ENCODE results near the gene SLC22A7.

The SLC22A7 gene

GRCh38 chr6:43304882-43305281 is 6.8 kb downstream of the SLC22A7 start:
- H3K4me3 ChIP-seq (ENCODE audit: low read depth, low read length): no peak overlapping the region
- ChIA-PET POLR2A (no interaction called here), CTCF (interaction anchor here (1.6 kb wide), 1 partner anchor 9 kb away, joined by 5 read pairs; no protein-coding TSS in a partner anchor)
- DNase-seq (ENCODE audit: low read depth, low spot score): no peak
- TF ChIP-seq CTCF (IDR thresholded peaks at IDR 0.05; ENCODE audit: insufficient read depth, low read length, missing control alignments): no peak

GRCh38 chr6:43306086-43306485 is 8.0 kb downstream of the SLC22A7 start:
- no peak overlapping the region for H3K4me3 ChIP-seq (ENCODE audit: low read depth, low read length)
- ChIA-PET CTCF (interaction anchor here (0.9 to 1.6 kb wide), 2 partner anchors 10 to 28 kb away, joined by 3 to 5 read pairs; no protein-coding TSS in a partner anchor), POLR2A (no interaction called here)
- no peak for TF ChIP-seq CTCF (IDR thresholded peaks at IDR 0.05; ENCODE audit: insufficient read depth, low read length, missing control alignments)
- no peak for DNase-seq (ENCODE audit: low read depth, low spot score)

GRCh38 chr6:43307451-43308100 is 9.5 kb downstream of the SLC22A7 start:
- H3K4me3 ChIP-seq (ENCODE audit: low read depth, low read length): no peak overlapping the region
- no peak for DNase-seq (ENCODE audit: low read depth, low spot score)
- ChIA-PET POLR2A (no interaction called here), CTCF (interaction anchor here (1.0 to 2.1 kb wide), 2 partner anchors 11 to 78 kb away, joined by 7 to 10 read pairs; partner anchors contain the start of gene DNPH1)
- TF ChIP-seq CTCF (IDR thresholded peaks at IDR 0.05; ENCODE audit: insufficient read depth, low read length, missing control alignments): no peak

- peak within 1 kb of the TSS; percentile 49 for H3K4me3 ChIP-seq (ENCODE audit: low read depth, low read length)
- TF ChIP-seq CTCF (IDR thresholded peaks at IDR 0.05; ENCODE audit: insufficient read depth, low read length, missing control alignments): peak; percentile 29
- ChIA-PET CTCF (interaction anchor here (0.7 to 2.1 kb wide), 5 partner anchors 10 to 79 kb away, joined by 3 to 10 read pairs (median 4); partner anchors contain the start of genes DNPH1 and SLC22A7), POLR2A (no interaction called here)
- DNase-seq (ENCODE audit: low read depth, low spot score): no peak
These were observed 10.3 kb downstream of the SLC22A7 start, which contains the start of gene CRIP3 for GRCh38 chr6:43308101-43308989. Gene CRIP3 (minus strand): TSS chr6:43308826. CDS start chr6:43308792, 34 bp downstream.

GRCh38 chr6:43308990-43309477 is 11.0 kb downstream of the SLC22A7 start:
- no peak for TF ChIP-seq CTCF (IDR thresholded peaks at IDR 0.05; ENCODE audit: insufficient read depth, low read length, missing control alignments)
- H3K4me3 ChIP-seq (ENCODE audit: low read depth, low read length): peak overlapping the region; percentile 49
- CTCF ChIA-PET: interaction anchor here (0.7 to 1.3 kb wide), 5 partner anchors 11 to 48 kb away, joined by 3 to 7 read pairs (median 3); partner anchors contain the start of gene SLC22A7
- DNase-seq (ENCODE audit: low read depth, low spot score): no peak
- POLR2A ChIA-PET: interaction anchor here (0.6 kb wide), 1 partner anchor 959 kb away, joined by 4 read pairs; no protein-coding TSS in a partner anchor

All from AG04449 (cell line).